NCI-H146 treated with DMSO at 0.1 percent for 48 hours (cell line): ENCODE results near the gene CHCHD10.
"Not testable (repeated sequence)": the region's sequence is repeated elsewhere in the genome, so short reads cannot be mapped to it uniquely, and the experiment has no call there.

Experiments
- DNase-seq: peaks from one replicate; lab custom pipeline; 2025; ENCODE audit not compliant: unreplicated experiment; lab: John Stamatoyannopoulos, UW

CHCHD10 gene

DNA sequence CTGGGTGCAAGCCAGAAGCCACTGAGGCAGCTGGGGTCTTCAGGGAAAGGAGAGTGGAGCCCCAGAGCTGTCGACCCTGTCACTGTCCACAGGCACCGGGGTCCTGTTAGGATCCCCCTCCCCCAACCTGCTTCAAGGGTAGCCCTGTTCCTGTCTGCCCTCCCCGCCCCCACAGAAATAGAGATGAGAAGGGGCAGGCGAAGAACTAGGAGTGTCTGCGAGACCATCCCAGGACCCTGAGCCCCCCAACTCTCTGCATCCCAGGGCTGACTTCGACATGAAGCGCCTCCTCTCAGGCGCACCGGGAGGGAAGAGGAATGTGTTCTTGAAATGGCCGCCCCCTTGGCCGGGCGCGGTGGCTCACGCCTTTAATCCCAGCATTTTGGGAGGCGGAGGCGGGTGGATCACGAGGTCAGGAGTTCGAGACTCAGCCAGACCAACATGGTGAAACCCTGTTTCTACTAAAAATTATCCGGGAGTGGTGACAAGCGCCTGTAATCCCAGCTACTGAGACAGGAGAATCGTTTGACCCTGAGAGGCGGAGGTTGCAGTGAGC, 16.3 kb downstream of the CHCHD10 start:
- DNase-seq = no peak

DNA sequence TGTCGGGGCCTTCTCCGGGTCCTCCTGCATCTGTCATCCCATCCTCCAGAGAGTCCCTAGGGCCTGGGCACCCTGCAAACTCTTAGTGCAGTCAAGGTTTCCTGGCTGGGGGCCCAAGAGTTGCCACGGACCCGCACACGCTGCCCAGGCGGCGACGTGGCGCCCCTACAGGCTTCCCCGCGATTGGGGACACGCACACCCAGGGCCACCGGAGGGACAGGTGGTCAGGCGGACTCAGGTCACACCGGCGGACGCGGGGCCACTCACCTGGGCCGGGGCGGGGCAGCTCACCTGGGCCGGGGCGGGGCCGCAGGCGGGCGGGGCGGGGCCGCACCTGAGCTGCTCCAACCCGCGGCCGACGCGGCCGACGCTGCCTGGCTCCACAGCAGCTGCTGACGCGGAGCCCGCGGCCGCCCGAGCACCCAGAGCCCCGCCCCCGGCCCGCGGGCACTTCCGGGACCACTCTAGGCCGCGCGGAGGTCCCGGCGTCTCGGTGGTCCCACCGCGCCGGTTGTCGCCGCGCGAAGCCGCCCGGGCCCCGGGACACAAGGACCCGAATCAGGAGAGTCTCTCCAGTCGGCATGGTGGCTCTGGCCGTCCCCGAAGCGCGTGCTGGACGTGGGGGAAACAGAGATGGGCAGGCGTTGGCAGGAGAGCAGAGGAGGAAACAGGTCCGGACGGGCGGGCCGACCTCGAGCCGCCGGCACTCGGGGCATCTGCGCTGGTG, 16.9 kb downstream of the CHCHD10 start, which contains the start of gene ZNF70:
TSS of gene ZNF70 (minus strand) at position 399 of the 727 bp plus-strand sequence. CDS start 5,972 bp downstream, outside the sequence.
- DNase-seq = peak; percentile 64

DNA sequence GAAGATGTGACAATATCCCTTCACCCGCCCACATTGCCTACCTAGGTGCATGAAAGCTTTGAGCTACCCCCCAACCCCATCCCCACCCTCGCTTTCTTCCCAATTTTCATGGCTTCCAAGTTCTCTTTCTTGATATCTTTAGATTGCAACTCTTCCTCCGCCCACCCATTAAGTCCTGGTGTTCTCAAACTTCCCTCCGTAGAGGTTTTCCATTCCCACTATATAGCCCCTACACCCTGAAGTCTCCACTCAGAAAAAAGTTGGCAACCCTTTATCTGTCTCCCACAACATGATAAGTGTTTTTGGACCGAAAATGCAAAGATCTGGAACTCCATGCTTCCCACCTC, 17.4 kb downstream of the CHCHD10 start:
- DNase-seq = no peak

DNA sequence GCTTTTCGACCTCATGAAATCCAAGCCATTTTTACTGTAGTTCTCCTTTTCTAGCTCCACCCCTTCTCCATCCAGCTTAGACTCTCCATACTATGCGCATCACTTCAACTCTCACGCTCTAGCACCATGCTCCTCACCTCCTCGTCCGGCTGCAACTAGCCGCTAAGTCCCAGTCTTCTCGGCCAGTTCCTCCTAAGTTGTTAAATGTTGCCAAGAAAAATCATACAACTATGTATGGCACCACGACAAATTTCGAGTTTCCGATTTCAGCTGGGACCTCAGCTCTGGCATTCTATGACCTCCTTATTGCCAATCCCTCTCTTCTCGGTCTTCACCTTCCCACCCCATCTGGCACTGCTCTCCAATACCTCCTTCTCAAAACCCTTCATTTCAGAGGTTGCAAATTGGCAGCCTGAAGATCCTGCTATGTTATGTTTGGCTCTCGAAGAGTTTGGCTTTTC, 17.9 kb downstream of the CHCHD10 start:
- no peak for DNase-seq

DNA sequence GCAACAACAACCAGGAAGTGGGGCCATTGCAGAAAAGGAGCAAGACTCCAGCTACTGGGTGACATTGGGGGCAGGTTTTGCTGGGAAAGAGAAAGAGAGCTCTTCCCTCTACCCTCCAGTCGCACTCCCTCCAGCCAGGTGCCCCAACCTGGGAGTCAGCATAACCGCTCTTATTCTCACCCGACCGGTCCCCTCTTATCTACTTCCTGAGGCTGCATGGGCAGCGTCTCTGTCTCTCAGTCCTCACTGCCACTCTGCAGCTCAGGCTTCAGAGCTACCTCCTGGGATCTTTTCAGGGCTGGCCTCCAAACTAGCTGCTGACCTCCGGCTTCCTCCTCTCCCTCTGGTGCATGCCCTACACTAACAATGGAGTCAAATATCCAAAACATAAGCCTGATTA, 22.0 kb downstream of the CHCHD10 start:
- no peak for DNase-seq

DNA sequence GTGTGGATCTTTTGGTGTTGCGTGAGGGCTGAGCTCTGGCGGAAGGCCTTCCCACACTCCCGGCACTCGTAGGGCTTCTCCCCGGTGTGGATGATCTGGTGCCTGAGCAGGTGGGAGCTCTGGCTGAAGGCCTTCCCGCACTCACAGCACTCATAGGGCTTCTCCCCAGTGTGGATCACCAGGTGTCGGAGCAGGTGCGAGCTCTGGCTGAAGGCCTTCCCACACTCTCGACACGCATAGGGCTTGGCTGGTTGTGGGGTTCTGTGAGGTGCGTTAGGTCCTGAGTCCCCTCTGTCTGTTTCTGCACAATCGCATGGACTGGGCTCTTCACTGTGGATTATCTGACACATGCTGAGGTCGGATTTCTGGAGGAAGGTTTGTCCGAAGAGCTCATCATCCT, 23.3 kb downstream of the CHCHD10 start:
- no peak for DNase-seq

DNA sequence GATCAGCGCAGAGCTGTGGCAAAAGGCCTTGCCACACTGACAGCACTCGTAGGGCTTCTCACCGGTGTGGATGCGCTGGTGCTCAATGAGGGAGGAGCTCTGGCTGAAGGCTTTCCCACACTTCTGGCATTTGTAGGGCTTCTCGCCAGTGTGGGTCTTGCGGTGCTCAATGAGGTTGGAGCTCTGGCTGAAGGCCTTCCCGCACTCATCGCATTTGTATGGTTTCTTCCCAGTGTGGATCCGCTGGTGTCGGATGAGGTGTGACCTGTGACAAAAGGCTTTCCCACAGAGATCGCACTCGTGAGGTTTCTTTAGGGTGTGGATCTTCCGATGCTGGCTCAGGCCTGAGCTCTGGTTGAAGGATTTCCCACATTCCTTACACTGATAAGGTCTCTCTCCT, 23.8 kb downstream of the CHCHD10 start:
- no peak for DNase-seq

DNA sequence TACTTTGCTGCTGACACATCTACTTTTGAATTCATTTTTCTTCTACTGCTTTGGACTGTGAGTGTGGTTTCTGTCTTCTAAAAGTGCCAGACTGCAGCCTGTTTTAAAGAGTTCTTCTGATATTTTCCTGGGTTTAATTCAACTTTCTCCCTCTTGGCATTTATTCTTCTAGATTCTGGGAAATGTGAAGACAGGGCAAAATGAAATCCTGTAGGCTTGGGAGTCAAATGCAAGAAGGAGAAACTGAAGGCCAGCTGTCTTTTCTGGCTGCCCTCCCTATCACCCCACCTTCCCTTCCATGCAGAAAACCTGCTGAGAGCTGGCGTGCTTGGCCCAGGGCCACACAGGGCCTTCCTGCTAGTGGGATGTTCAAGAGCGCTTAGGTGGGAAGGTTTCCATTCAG, 24.5 kb downstream of the CHCHD10 start:
- no peak for DNase-seq

DNA sequence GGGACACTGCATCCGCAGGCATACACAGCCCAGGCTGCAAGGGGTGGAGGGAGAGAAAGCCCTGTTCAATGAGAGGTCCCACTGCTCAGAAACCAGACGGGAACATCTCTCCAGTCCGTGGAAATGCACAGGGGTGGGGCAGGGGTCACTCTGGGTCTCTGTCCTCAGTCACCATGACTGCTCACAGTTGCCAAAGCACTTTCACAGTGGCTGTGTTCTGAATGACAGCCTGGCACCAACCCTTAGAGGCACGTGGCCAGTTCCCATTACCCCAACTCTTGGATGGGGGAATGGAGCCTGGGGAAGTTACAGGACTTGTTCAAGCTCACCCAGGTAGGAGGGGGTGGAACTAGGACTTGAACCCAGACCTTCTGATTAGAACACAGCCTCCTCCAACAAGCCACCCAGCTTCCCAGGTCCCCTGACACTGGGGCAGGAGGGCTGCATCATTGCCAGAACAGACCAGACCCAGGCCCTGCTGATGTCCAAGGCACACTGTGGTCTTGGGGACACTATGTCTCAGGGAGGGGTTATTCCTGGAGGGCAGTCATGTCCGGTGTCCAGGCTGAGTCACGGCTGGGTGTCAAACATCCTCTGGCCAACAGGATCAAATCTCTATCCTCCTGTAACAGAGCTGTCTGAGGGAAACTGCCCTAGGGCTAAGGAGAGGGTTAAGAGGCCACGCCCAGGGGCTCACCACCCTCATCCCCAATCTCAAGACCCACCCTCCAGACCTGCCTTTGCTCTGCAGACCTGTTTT, 25.1 kb downstream of the CHCHD10 start:
- DNase-seq = no peak

DNA sequence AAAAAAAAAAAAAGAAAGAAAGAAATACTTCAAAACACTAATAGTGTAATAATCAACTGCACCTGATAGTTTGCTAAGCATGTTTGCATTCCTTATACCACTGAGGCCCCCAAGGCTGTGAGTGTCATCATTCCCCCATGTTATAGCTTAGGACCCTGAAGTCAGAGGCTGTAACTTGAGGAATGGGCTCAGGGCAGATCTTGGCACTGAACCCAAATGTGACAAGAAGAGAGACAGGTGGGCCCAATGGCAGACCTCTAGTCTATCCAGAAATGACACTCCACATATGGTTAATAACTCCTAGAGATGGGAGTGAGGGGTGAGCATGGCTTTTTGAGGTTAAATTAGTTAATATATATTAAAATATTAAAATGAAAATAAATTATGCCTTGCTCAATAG, 30.1 kb downstream of the CHCHD10 start:
- DNase-seq = no peak

DNA sequence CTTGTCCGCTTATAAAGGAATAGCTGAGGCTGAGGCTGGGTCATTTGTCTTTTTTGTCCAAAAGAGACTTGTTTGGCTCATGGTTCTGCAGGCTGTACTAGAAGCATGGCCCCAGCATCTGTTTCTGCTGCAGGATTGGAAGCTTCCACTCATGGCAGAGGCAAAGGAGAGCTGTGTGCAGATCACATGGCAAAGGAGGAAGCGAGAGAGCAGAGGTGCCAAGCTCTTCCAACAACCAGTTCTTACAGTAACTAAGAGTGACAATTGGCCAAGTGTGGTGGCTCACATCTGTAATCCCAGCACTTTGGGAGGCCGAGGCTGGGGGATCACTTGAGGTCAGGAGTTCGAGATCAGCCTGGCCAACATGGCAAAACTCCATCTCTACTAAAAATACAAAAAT, 39.7 kb downstream of the CHCHD10 start:
- not testable (repeated sequence) for DNase-seq

DNA sequence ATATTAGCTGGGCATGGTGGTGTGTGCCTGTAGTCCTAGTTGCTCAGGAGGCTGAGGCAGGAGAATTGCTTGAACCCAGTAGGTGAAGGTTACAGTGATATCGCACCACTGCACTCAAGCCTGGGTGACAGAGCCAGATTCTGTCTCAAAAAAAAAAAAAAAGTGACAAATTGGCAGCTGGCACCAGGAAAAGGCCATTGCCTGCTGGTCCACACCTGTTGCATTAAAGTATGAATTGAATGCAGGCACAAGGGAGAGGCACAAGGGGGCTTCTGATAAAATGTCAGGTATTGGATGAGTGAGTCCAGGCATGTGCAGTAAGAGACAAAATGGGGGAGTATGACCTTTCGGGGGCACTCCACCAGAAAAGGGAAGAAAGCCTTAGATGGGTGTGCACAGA, 45.0 kb downstream of the CHCHD10 start:
- no peak for DNase-seq

DNA sequence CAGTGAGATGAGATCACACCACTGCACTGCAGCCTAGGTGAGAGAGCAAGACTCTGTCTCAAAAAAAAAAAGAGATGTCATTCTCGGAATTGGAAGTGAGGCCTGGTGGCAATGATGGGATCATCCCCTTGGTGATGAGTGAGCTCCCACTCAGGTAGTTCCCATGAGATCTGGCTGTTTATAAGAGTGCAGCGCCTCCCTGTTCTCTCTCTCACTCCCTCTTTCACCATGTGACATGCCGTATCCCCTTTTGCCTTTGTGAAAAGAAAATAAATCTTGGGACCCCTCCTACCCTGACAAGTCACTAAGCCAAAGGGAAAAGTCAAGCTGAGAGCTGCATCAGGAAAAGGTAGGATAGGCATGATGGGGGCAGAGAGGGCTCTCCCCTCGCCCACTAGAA, 45.6 kb downstream of the CHCHD10 start:
- no peak for DNase-seq

DNA sequence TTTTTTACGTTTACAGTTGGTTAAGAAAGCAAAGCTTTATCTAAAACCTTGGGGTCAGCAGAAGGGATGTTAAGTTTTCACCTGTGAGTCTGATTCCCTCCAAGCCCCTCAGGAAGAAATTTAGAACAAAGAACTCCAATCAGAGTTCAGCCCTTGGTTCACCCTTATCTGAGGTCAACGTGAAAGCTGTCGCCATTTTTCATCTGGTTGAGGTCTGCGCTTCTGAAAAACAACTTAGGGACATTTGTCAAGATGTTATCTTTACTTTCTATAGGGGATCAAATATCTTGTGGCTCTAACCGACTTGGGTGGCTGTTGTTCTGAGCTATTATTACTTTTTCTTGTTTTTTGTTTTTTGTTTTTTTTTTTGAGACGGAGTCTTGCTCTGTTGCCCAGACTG, 46.9 kb downstream of the CHCHD10 start:
- no peak for DNase-seq

DNA sequence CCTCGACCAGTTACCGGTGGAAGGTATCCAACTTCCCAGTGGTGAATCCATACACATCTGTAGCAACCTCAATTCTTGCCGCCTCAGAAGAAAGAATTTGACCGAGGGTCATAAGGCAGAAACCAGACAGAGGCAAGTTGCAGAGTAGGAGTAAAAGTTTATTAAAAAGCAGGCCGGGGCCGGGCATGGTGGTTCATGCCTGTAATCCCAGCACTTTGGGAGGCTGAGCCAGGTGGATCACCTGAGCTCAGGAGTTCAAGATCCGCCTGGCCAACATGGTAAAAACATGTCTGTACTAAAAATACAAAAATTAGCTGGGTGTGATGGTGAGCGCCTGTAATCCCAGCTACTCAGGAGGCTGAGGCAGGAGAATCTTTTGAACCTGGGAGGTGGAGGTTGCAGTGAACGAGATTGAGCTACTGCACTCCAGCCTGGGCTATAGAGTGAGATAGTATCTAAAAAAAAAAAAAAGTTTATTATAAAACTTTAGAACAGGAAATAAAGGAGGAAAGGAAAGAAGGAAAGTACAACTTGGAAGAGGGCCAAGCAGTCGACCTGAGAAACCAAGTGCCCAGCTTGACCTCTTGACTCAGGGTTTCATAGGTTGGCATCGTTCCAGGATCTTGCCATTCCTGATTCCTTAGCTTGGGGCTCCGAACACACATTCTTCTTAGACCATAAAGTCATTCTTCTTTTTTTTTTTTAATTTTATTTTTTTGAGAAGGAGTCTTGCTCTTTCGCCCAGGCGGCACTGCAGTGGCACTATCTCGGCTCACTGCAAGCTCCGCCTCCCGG, 49.2 kb downstream of the CHCHD10 start:
- no peak for DNase-seq

DNA sequence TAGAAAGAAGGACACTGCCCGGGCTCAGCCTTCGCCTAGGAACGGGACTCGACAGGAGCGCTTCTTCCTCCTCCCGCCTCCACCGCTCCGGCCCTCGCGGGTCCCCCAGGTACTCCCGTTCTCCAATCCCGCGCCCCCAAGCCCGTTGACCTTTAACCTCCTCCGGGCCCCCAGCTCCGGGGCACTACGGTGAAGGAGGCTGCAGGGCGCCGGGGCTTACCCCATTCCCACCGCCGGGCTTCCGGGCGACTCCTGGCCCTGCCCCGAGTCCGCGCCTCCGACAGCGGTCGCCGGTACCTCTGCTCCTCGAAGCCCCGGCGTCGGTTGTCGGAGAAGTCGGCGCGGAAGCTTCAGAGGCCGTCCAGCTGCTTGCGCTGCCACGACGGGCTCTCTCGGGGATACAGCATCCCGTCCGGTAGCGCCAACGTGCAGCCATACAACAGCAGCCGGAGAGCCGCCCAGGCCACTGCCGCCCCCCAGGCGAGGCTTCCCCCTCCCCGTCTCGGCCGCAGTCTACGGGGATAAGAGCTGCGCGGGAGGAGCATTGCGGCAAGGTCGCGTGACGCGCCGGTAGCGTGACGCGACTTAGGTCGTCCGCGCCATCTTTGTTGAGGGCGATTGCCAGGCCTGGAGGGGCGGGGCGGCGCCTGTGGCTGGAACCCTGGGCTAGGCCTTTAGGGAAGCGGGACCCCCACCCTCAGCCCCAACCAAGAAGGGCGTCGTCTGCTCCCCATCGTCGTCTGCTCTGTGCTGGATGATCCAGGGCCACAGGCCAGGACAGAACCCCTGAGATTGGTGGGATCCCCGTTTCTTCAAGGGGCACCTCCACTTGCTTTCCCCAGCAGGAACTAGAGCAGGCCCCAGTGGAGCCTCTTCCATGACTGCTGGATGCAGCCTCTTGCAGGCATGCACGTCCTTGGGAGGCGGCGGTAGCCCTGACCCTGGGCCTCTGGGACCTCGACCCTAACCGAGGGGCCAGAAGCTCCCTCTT, 50.7 kb downstream of the CHCHD10 start:
- DNase-seq = peak; percentile 43
